Nephron (organoid): Measurements from ENCODE around the gene LHFPL6.

ENCODE experiments used
- H3K27ac Mint-ChIP-seq, 3 experiments: 2 replicates each; pipeline ENCODE4 v1.8.0; 2020; ENCODE audit warnings: mixed read lengths in 3 of 3, mild to moderate bottlenecking in 2 of 3, moderate library complexity in 1 of 3
- H3K27me3 Mint-ChIP-seq: 2 replicates; pipeline ENCODE4 v1.8.0; 2021; ENCODE audit warnings: low read depth, mild to moderate bottlenecking, moderate library complexity, mixed read lengths
- H3K36me3 Mint-ChIP-seq: 2 replicates; pipeline ENCODE4 v1.8.0; 2020; ENCODE audit warnings: low read depth, mixed read lengths
- H3K4me1 Mint-ChIP-seq: 2 replicates; pipeline ENCODE4 v1.8.0; 2020; ENCODE audit warnings: mixed read lengths
- H3K4me3 Mint-ChIP-seq, 3 experiments: 2 replicates each; pipeline ENCODE4 v1.8.0; 2020; ENCODE audit warnings: mild to moderate bottlenecking in 3 of 3, mixed read lengths in 3 of 3, moderate library complexity in 2 of 3
- H3K9me3 Mint-ChIP-seq: 2 replicates; pipeline ENCODE4 v1.8.0; 2020; ENCODE audit warnings: mixed read lengths
- TF ChIP-seq, protein P1 (sequence below), 3 experiments: fragments of 200-600 bp; sonication (generic); IDR thresholded peaks; one replicate each; pipeline ENCODE4 v1.5.0; 2021; ENCODE audit warnings: antibody characterized with exemption in 3 of 3; ENCODE audit not compliant: unreplicated experiment in 3 of 3

Gene LHFPL6

DNA sequence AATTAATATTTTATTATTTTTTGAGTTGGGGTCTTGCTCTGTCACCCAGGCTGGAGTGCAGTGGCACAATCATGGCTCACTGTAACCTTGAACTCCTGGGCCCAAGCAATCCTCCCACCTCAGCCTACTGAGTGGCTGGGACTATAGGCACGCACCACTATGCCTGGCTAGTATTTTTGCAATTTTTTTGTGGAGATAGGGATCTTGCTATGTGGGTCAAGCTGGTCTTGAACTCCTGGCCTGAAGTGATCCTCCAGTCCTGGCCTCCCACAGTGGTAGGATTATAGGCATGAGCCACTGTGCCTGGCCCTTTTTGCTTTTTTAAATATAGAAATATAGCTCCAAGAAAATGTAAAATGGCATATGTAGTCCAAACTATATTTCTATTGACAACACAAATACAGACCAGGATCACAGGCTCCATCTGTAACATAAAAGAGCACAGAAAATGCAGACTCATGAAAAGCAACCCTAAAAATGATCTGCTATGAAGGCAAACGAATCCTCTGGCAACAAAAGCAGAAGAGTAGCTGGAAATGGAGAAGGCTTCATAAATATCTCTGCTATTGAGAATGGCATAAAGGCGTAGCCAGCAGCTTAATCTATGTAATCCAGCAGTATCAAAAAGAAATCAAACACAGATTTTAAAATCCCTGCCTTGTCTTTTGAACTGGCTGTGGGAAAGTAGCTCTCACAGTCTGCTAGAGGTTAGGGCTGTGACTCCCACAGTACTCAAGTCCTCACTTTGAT lies 200.6 kb downstream of the LHFPL6 start:
- no peaks in the 10 kb centered on the region for H3K9me3 Mint-ChIP-seq
- H3K27ac Mint-ChIP-seq, result peak overlapping the region in 2 of 3 experiments; percentile 6 to 27
- no peak overlapping the region for H3K4me3 Mint-ChIP-seq
- H3K4me1 Mint-ChIP-seq, result peaks cover 49% of the 10 kb centered on the region
- no peaks in the 10 kb centered on the region for H3K27me3 Mint-ChIP-seq
- peaks cover 4% of the 10 kb centered on the region for H3K36me3 Mint-ChIP-seq
- TF ChIP-seq, protein P1, sequence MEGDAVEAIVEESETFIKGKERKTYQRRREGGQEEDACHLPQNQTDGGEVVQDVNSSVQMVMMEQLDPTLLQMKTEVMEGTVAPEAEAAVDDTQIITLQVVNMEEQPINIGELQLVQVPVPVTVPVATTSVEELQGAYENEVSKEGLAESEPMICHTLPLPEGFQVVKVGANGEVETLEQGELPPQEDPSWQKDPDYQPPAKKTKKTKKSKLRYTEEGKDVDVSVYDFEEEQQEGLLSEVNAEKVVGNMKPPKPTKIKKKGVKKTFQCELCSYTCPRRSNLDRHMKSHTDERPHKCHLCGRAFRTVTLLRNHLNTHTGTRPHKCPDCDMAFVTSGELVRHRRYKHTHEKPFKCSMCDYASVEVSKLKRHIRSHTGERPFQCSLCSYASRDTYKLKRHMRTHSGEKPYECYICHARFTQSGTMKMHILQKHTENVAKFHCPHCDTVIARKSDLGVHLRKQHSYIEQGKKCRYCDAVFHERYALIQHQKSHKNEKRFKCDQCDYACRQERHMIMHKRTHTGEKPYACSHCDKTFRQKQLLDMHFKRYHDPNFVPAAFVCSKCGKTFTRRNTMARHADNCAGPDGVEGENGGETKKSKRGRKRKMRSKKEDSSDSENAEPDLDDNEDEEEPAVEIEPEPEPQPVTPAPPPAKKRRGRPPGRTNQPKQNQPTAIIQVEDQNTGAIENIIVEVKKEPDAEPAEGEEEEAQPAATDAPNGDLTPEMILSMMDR (IDR thresholded peaks at IDR 0.05; ENCODE audit: unreplicated experiment in 3 of 3), result no peak

GRCh38 chr13:39401756-39402155 lies 201.2 kb downstream of the LHFPL6 start:
- Mint-ChIP-seq H3K27ac (no peak overlapping the region), H3K36me3 (peaks cover 4% of the 10 kb centered on the region), H3K9me3 (no peaks in the 10 kb centered on the region), H3K4me3 (no peak overlapping the region), H3K27me3 (no peaks in the 10 kb centered on the region), H3K4me1 (peaks cover 51% of the 10 kb centered on the region)
- TF ChIP-seq, protein P1 (IDR thresholded peaks at IDR 0.05; ENCODE audit: unreplicated experiment in 3 of 3), result no peak

DNA sequence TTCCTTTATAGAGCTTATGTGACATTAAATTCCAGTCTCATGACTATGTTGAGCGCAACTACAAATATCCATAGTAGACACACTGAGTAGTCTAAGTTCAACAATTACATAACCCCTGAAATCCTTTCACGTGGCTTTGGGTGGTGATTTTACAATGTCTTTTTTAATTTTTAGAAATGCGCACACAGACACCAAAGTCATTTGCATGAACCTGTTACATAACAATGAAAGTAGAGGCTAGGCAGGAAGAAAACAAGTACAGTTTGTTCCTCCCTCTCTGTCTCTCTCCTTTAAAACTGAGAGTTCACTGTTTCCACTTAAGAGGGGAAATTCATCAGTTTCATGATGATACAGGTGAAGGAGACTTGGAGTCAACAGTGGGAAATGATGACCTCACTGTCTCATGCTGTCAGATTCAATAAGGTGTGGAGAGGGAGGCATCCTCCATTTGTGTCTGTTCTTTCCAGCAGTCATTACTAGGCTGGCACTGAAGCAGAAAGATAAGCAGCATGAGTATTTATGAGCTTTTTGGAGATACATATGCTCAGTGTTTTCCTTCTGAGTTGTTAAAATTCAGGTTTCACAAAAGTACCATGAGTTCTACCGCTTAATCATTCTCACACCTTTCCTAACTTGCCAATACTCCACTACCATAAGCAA lies 201.8 kb downstream of the LHFPL6 start:
- Mint-ChIP-seq H3K4me1 (peaks cover 56% of the 10 kb centered on the region), H3K27ac (no peak overlapping the region), H3K27me3 (no peaks in the 10 kb centered on the region), H3K36me3 (peaks cover 4% of the 10 kb centered on the region), H3K4me3 (no peak overlapping the region), H3K9me3 (no peaks in the 10 kb centered on the region)
- TF ChIP-seq, protein P1 (IDR thresholded peaks at IDR 0.05; ENCODE audit: unreplicated experiment in 3 of 3), result no peak

DNA sequence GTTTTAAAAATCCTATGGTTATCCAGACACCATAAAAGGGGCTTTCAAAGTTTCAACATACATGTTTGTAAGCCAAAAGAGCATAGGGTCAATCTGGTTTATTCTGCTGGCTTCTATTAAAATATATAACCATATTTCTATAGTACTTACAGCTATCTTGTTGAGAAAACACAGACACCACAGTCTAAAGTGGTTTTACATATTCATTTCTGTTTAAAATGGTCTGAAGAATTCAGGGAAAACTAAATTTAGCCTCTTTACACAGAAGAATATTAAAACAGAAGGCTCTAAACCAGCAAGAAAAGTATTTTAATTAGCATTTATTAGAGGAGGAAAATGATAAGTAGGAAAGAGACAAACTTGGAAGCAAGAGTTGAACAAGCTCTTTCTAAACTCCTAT lies 203.9 kb downstream of the LHFPL6 start:
- TF ChIP-seq, protein P1 (IDR thresholded peaks at IDR 0.05; ENCODE audit: unreplicated experiment in 3 of 3), result no peak
- no peaks in the 10 kb centered on the region for H3K27me3 Mint-ChIP-seq
- H3K36me3 Mint-ChIP-seq, result peaks cover 4% of the 10 kb centered on the region
- H3K27ac Mint-ChIP-seq, result no peak overlapping the region
- peaks cover 57% of the 10 kb centered on the region for H3K4me1 Mint-ChIP-seq
- no peak overlapping the region for H3K4me3 Mint-ChIP-seq
- H3K9me3 Mint-ChIP-seq, result no peaks in the 10 kb centered on the region

DNA sequence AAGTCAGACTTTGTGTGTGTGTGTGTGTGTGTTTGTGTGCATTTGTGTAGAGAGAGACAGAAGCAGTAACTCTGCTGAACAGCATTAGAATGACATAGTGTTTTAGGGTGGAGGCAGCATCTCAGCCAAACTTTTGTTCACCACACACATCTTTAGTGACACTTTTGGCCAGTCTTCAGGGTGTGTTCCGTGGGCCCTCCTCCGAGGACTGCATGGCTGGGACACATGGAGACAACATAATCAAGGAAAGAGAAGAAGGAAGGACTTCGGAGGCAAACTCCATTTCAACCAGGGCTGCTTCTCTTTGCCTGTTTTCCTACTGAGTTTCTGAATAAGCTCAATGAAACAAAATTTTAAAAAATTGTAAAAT lies 205.1 kb downstream of the LHFPL6 start:
- Mint-ChIP-seq H3K27me3 (no peaks in the 10 kb centered on the region), H3K9me3 (no peaks in the 10 kb centered on the region), H3K36me3 (peaks cover 4% of the 10 kb centered on the region), H3K4me1 (peaks cover 57% of the 10 kb centered on the region), H3K4me3 (no peak overlapping the region), H3K27ac (peak overlapping the region; percentile 66 to 89 (median 80))
- TF ChIP-seq, protein P1 (IDR thresholded peaks at IDR 0.05; ENCODE audit: unreplicated experiment in 3 of 3), result no peak
